H9 (cell line): Measurements from ENCODE around the gene C4orf17. TPM values are rescaled to one million over a fixed set of nuclear protein-coding genes. Genes with fewer than 3 reads are reported as not detected.

Experiments used
- DNase-seq: peaks from one replicate; pipeline ENCODE4 v3.0.0-alpha.2; 2017
- H2AFZ ChIP-seq: one replicate; pipeline ENCODE4 v1.6.1; 2013; ENCODE audit warnings: mild to moderate bottlenecking, low read length, control low read depth, moderate library complexity
- H2AK5ac ChIP-seq: 2 replicates; pipeline ENCODE4 v1.6.1; 2013; ENCODE audit warnings: low read length, control low read depth, mixed read lengths; ENCODE audit not compliant: insufficient read length
- H2BK120ac ChIP-seq: one replicate; pipeline ENCODE4 v1.6.1; 2013; ENCODE audit warnings: low read depth, mild to moderate bottlenecking, low read length, control low read depth, inconsistent platforms; ENCODE audit not compliant: poor library complexity, severe bottlenecking
- H2BK12ac ChIP-seq: 2 replicates; pipeline ENCODE4 v1.6.1; 2013; ENCODE audit warnings: low read length, control low read depth, mixed read lengths, low read depth; ENCODE audit not compliant: insufficient read length
- H2BK15ac ChIP-seq: 2 replicates; pipeline ENCODE4 v1.6.1; 2013; ENCODE audit warnings: low read depth, low read length, control low read depth
- H2BK20ac ChIP-seq: one replicate; pipeline ENCODE4 v1.6.1; 2013; ENCODE audit warnings: low read depth, mild to moderate bottlenecking, low read length, control low read depth, inconsistent platforms; ENCODE audit not compliant: poor library complexity, severe bottlenecking
- H2BK5ac ChIP-seq: 2 replicates; pipeline ENCODE4 v1.6.1; 2013; ENCODE audit warnings: low read length, control low read depth, mixed read lengths; ENCODE audit not compliant: insufficient read length
- H3K14ac ChIP-seq: 2 replicates; pipeline ENCODE4 v1.6.1; 2013; ENCODE audit warnings: low read length, control low read depth; ENCODE audit not compliant: insufficient read depth
- H3K18ac ChIP-seq: 2 replicates; pipeline ENCODE4 v1.6.1; 2013; ENCODE audit warnings: low read depth, mild to moderate bottlenecking, mixed read lengths, low read length, control low read depth; ENCODE audit not compliant: insufficient read length
- H3K23ac ChIP-seq: 2 replicates; pipeline ENCODE4 v1.6.1; 2013; ENCODE audit warnings: low read length, control low read depth, mixed read lengths, low read depth; ENCODE audit not compliant: insufficient read length
- H3K23me2 ChIP-seq: 2 replicates; pipeline ENCODE4 v1.6.1; 2013; ENCODE audit warnings: low read depth, mild to moderate bottlenecking, mixed read lengths, low read length, control low read depth; ENCODE audit not compliant: insufficient read length, poor library complexity, severe bottlenecking
- H3K27ac ChIP-seq: 2 replicates; pipeline ENCODE4 v1.5.1; 2013; ENCODE audit warnings: low read length, control low read depth, mixed read lengths, low read depth; ENCODE audit not compliant: insufficient read length
- H3K27me3 ChIP-seq: 2 replicates; pipeline ENCODE4 v1.6.1; 2013; ENCODE audit warnings: low read length, control low read depth, inconsistent platforms; ENCODE audit not compliant: insufficient read depth
- H3K4ac ChIP-seq: 2 replicates; pipeline ENCODE4 v1.6.1; 2013; ENCODE audit warnings: low read depth, mild to moderate bottlenecking, control low read depth, inconsistent platforms, low read length, moderate library complexity
- H3K4me1 ChIP-seq: 2 replicates; pipeline ENCODE4 v1.6.1; 2013; ENCODE audit warnings: low read length, control low read depth, inconsistent platforms; ENCODE audit not compliant: insufficient read depth
- H3K4me2 ChIP-seq: 2 replicates; pipeline ENCODE4 v1.6.1; 2013; ENCODE audit warnings: low read length, control low read depth, mixed read lengths; ENCODE audit not compliant: insufficient read length, insufficient read depth
- H3K56ac ChIP-seq: 2 replicates; pipeline ENCODE4 v1.6.1; 2013; ENCODE audit warnings: low read depth, mild to moderate bottlenecking, mixed read lengths, low read length, control low read depth; ENCODE audit not compliant: insufficient read length
- H3K79me1 ChIP-seq: 2 replicates; pipeline ENCODE4 v1.6.1; 2013; ENCODE audit warnings: low read depth, mild to moderate bottlenecking, moderate library complexity, low read length, control low read depth, inconsistent platforms; ENCODE audit not compliant: insufficient read depth, poor library complexity, severe bottlenecking
- H3K79me2 ChIP-seq: 2 replicates; pipeline ENCODE4 v1.6.1; 2013; ENCODE audit warnings: low read length, control low read depth, inconsistent platforms; ENCODE audit not compliant: insufficient read depth
- H3K9ac ChIP-seq: 2 replicates; pipeline ENCODE4 v1.6.1; 2013; ENCODE audit warnings: low read length, control low read depth, mixed read lengths; ENCODE audit not compliant: insufficient read length; ENCODE audit errors: extremely low read depth
- H3K9me3 ChIP-seq: one replicate; pipeline ENCODE4 v1.6.1; 2013; ENCODE audit warnings: low read depth, low read length, inconsistent platforms; ENCODE audit not compliant: control insufficient read depth
- H3T11ph ChIP-seq: one replicate; pipeline ENCODE4 v1.6.1; 2013; ENCODE audit warnings: mild to moderate bottlenecking, low read length, control low read depth, inconsistent platforms
- H4K20me1 ChIP-seq: one replicate; pipeline ENCODE4 v1.6.1; 2013; ENCODE audit not compliant: control insufficient read depth, insufficient read length, insufficient read depth
- H4K5ac ChIP-seq: 2 replicates; pipeline ENCODE4 v1.6.1; 2013; ENCODE audit warnings: low read depth, mild to moderate bottlenecking, mixed read lengths, low read length, control low read depth; ENCODE audit not compliant: insufficient read length
- H4K8ac ChIP-seq: replicated peaks from 2 replicates; pipeline ENCODE4 v1.6.1; 2013; ENCODE audit warnings: low read length, control low read depth, mixed read lengths, low read depth; ENCODE audit not compliant: insufficient read length
- H4K91ac ChIP-seq: 2 replicates; pipeline ENCODE4 v1.6.1; 2013; ENCODE audit warnings: low read depth, mild to moderate bottlenecking, moderate library complexity, mixed read lengths, low read length, control low read depth; ENCODE audit not compliant: insufficient read length
- H3K27ac Mint-ChIP-seq, 3 experiments: 2 replicates in 2 of 3; 3 replicates in 1 of 3; pipeline ENCODE4 v1.8.0; 2020 to 2021; ENCODE audit warnings: mixed read lengths in 3 of 3, mild to moderate bottlenecking in 1 of 3, moderate library complexity in 1 of 3
- H3K27me3 Mint-ChIP-seq: 2 replicates; pipeline ENCODE4 v1.8.0; 2021; ENCODE audit warnings: low read depth, mild to moderate bottlenecking, moderate library complexity, mixed read lengths
- H3K36me3 Mint-ChIP-seq, 3 experiments: 2 replicates in 2 of 3; 3 replicates in 1 of 3; pipeline ENCODE4 v1.8.0; 2020 to 2021; ENCODE audit warnings: low read depth in 3 of 3, mixed read lengths in 3 of 3; ENCODE audit not compliant: insufficient read depth in 1 of 3
- H3K4me1 Mint-ChIP-seq, 2 experiments: 2 replicates each; pipeline ENCODE4 v1.8.0; 2020; ENCODE audit warnings: mixed read lengths in 2 of 2
- H3K4me3 Mint-ChIP-seq, 2 experiments: 2 replicates in 1 of 2; 3 replicates in 1 of 2; pipeline ENCODE4 v1.8.0; 2020 to 2021; ENCODE audit warnings: mild to moderate bottlenecking in 2 of 2, mixed read lengths in 2 of 2, moderate library complexity in 1 of 2
- H3K9me3 Mint-ChIP-seq, 2 experiments: 2 replicates in 1 of 2; 3 replicates in 1 of 2; pipeline ENCODE4 v1.8.0; 2020; ENCODE audit warnings: mild to moderate bottlenecking in 2 of 2, mixed read lengths in 2 of 2, moderate library complexity in 1 of 2
- CTCF ChIP-seq: fragments of 200-600 bp; sonication (generic); conservative IDR thresholded peaks from 3 replicates; pipeline ENCODE4 v1.8.0; 2021; ENCODE audit warnings: antibody characterized with exemption, mild to moderate bottlenecking
- total RNA-seq: library from RNA; stranded (reverse); gene quantifications from 2 replicates; pipeline ENCODE4 v1.2.1, GENCODE V29; 2021

Gene C4orf17
- total RNA-seq, 1 experiment from 2014 or later, result not detected

GRCh38 chr4:99587309-99587708 is 76.5 kb downstream of the C4orf17 start:
- H3K27me3 Mint-ChIP-seq, result no peaks in the 10 kb centered on the region
- no peak overlapping the region for H3K14ac ChIP-seq
- no peaks in the 10 kb centered on the region for H3K79me1 ChIP-seq
- no peak for TF ChIP-seq CTCF
- no peaks in the 10 kb centered on the region for H3K27me3 ChIP-seq
- no peak overlapping the region for H3K4me2 ChIP-seq
- H3K9me3 Mint-ChIP-seq, result no peaks in the 10 kb centered on the region
- no peak overlapping the region for H3T11ph ChIP-seq
- no peak overlapping the region for H3K9ac ChIP-seq
- no peaks in the 10 kb centered on the region for H3K9me3 ChIP-seq
- H3K18ac ChIP-seq, result no peak overlapping the region
- no peaks in the 10 kb centered on the region for H3K23me2 ChIP-seq
- no peaks in the 10 kb centered on the region for H3K79me2 ChIP-seq
- H2BK120ac ChIP-seq, result no peak overlapping the region
- no peak overlapping the region for H4K5ac ChIP-seq
- H3K56ac ChIP-seq, result no peak overlapping the region
- no peak overlapping the region for H2BK5ac ChIP-seq
- H3K4me1 ChIP-seq, result no peaks in the 10 kb centered on the region
- H2AFZ ChIP-seq, result no peak overlapping the region
- H4K20me1 ChIP-seq, result no peaks in the 10 kb centered on the region
- H4K8ac ChIP-seq, result no peak overlapping the region
- DNase-seq, result no peak
- H3K23ac ChIP-seq, result no peak overlapping the region
- H2BK20ac ChIP-seq, result no peak overlapping the region
- H3K4ac ChIP-seq, result no peak overlapping the region
- no peak overlapping the region for H3K4me3 Mint-ChIP-seq
- no peak overlapping the region for H3K27ac Mint-ChIP-seq
- H3K4me1 Mint-ChIP-seq, result peaks cover 4 to 5% of the 10 kb centered on the region in 2 experiments; a peak in 2 of 4 replicates
- no peak overlapping the region for H2BK15ac ChIP-seq
- H3K36me3 Mint-ChIP-seq, result no peaks in the 10 kb centered on the region
- no peak overlapping the region for H3K27ac ChIP-seq
- no peak overlapping the region for H2BK12ac ChIP-seq
- H2AK5ac ChIP-seq, result no peak overlapping the region
- no peak overlapping the region for H4K91ac ChIP-seq
